ENCODE data around the gene PARD3B. TPM values are rescaled to one million over a fixed set of nuclear protein-coding genes. Genes with fewer than 3 reads are reported as not detected.

PARD3B gene
- total and polyA plus RNA-seq, 7 donors: 0.42 to 6.0 (median 4.8) TPM

- Histone ChIP-seq H3K4me3 (no peak overlapping the region), H3K27ac (no peak overlapping the region), H3K4me1 (no peaks in the 10 kb centered on the region), H3K36me3 (ENCODE audit: insufficient read depth in 1 of 2, low read depth in 1 of 2) (no peaks in the 10 kb centered on the region), H3K9me3 (no peaks in the 10 kb centered on the region), H3K27me3 (ENCODE audit: insufficient read depth in 3 of 3, low read length in 2 of 3) (no peaks in the 10 kb centered on the region)
- DNase-seq (no peak), ATAC-seq (no peak)
- TF ChIP-seq CTCF (IDR thresholded peaks at IDR 0.05): no peak
- intact Hi-C loops (cut with DNase I): no loop called here
- 78 to 85% (median 84%) methylated on average over 2 of the region's 2 CpGs for WGBS, 3 donors
Observed at GRCh38 chr2:204583773-204584172, 38.5 kb downstream of the PARD3B start.

GRCh38 chr2:204585930-204586329 lies 40.7 kb downstream of the PARD3B start:
- 76 to 83% (median 81%) methylated on average over 1 of the region's 1 CpG for WGBS, 3 donors
- Histone ChIP-seq H3K4me3 (no peak overlapping the region), H3K9me3 (peaks cover 7% of the 10 kb centered on the region), H3K27ac (no peak overlapping the region), H3K4me1 (no peaks in the 10 kb centered on the region), H3K36me3 (ENCODE audit: insufficient read depth in 1 of 2, low read depth in 1 of 2) (no peaks in the 10 kb centered on the region), H3K27me3 (ENCODE audit: insufficient read depth in 3 of 3, low read length in 2 of 3) (no peaks in the 10 kb centered on the region)
- DNase-seq (no peak), ATAC-seq (no peak)
- no peak for TF ChIP-seq CTCF (IDR thresholded peaks at IDR 0.05)
- intact Hi-C loops (cut with DNase I): no loop called here

- H3K4me3 ChIP-seq: no peak overlapping the region
- H3K27ac ChIP-seq: no peak overlapping the region
- intact Hi-C loops (cut with DNase I): no loop called here
- H3K27me3 ChIP-seq (ENCODE audit: insufficient read depth in 3 of 3, low read length in 2 of 3): no peaks in the 10 kb centered on the region
- H3K9me3 ChIP-seq: peaks cover 7% of the 10 kb centered on the region
- ATAC-seq (no peak), DNase-seq (no peak)
- no peaks in the 10 kb centered on the region for H3K36me3 ChIP-seq (ENCODE audit: insufficient read depth in 1 of 2, low read depth in 1 of 2)
- no peaks in the 10 kb centered on the region for H3K4me1 ChIP-seq
- WGBS, 3 donors: 81 to 83% (median 81%) methylated on average over 7 of the region's 7 CpGs
- no peak for TF ChIP-seq CTCF (IDR thresholded peaks at IDR 0.05)
Observed at GRCh38 chr2:204586444-204587180, 41.3 kb downstream of the PARD3B start.

GRCh38 chr2:204590063-204590462 lies 44.8 kb downstream of the PARD3B start:
- no peak for TF ChIP-seq CTCF (IDR thresholded peaks at IDR 0.05)
- H3K27me3 ChIP-seq (ENCODE audit: insufficient read depth in 3 of 3, low read length in 2 of 3): no peaks in the 10 kb centered on the region
- intact Hi-C loops (cut with DNase I): no loop called here
- no peaks in the 10 kb centered on the region for H3K4me1 ChIP-seq
- ATAC-seq (no peak), DNase-seq (no peak)
- WGBS, 3 donors: 91 to 94% (median 91%) methylated on average over 3 of the region's 3 CpGs
- peaks cover 7% of the 10 kb centered on the region for H3K9me3 ChIP-seq
- no peak overlapping the region for H3K4me3 ChIP-seq
- H3K36me3 ChIP-seq (ENCODE audit: insufficient read depth in 1 of 2, low read depth in 1 of 2): no peaks in the 10 kb centered on the region
- no peak overlapping the region for H3K27ac ChIP-seq

- DNase-seq (no peak), ATAC-seq (no peak)
- intact Hi-C loops (cut with DNase I): no loop called here
- no peaks in the 10 kb centered on the region for H3K36me3 ChIP-seq (ENCODE audit: insufficient read depth in 1 of 2, low read depth in 1 of 2)
- no peak for TF ChIP-seq CTCF (IDR thresholded peaks at IDR 0.05)
- peaks cover 7% of the 10 kb centered on the region for H3K9me3 ChIP-seq
- no peaks in the 10 kb centered on the region for H3K4me1 ChIP-seq
- H3K27ac ChIP-seq: no peak overlapping the region
- H3K27me3 ChIP-seq (ENCODE audit: insufficient read depth in 3 of 3, low read length in 2 of 3): no peaks in the 10 kb centered on the region
- H3K4me3 ChIP-seq: no peak overlapping the region
- 69 to 72% (median 69%) methylated on average over 1 of the region's 1 CpG for WGBS, 3 donors
Observed at GRCh38 chr2:204591225-204591624, 46.0 kb downstream of the PARD3B start.
